GM12801 (cell line): ENCODE data around the gene REG3A.

Experiments used
- TF ChIP-seq, protein P1 (sequence below): IDR thresholded peaks from one replicate; pipeline ENCODE4 v1.5.1; 2011; ENCODE audit warnings: control low read depth; ENCODE audit not compliant: insufficient read length; ENCODE audit errors: extremely low read depth

The REG3A gene

DNA sequence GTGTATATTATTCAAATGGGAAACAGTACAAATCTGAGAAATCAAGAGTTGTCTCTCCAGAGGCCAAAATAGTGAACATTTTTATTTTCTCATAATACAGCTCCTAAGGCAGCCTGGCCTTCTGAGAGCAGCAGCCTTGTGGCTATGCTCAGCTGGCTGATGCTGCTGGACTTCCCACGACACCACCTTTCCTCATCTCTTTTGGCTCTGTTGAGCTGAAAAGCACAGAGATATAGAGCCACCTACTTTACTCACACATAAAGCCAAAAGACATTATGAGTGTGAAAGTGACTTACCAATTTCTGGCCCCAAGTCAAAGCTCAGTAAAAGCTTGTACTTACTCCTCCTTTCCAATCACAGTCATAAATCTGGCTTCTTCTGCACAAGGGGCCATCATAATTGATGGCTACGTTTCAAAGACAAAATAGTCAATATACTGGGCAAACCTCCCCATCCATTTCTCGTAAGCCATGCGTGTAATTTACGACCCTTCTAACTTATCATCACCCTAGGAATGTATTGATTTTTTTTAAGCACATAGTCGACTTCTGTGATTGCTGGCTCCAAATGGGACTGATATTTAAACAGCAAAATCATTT is 18.6 kb upstream of the REG3A start:
- TF ChIP-seq, protein P1, sequence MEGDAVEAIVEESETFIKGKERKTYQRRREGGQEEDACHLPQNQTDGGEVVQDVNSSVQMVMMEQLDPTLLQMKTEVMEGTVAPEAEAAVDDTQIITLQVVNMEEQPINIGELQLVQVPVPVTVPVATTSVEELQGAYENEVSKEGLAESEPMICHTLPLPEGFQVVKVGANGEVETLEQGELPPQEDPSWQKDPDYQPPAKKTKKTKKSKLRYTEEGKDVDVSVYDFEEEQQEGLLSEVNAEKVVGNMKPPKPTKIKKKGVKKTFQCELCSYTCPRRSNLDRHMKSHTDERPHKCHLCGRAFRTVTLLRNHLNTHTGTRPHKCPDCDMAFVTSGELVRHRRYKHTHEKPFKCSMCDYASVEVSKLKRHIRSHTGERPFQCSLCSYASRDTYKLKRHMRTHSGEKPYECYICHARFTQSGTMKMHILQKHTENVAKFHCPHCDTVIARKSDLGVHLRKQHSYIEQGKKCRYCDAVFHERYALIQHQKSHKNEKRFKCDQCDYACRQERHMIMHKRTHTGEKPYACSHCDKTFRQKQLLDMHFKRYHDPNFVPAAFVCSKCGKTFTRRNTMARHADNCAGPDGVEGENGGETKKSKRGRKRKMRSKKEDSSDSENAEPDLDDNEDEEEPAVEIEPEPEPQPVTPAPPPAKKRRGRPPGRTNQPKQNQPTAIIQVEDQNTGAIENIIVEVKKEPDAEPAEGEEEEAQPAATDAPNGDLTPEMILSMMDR, result no peak

DNA sequence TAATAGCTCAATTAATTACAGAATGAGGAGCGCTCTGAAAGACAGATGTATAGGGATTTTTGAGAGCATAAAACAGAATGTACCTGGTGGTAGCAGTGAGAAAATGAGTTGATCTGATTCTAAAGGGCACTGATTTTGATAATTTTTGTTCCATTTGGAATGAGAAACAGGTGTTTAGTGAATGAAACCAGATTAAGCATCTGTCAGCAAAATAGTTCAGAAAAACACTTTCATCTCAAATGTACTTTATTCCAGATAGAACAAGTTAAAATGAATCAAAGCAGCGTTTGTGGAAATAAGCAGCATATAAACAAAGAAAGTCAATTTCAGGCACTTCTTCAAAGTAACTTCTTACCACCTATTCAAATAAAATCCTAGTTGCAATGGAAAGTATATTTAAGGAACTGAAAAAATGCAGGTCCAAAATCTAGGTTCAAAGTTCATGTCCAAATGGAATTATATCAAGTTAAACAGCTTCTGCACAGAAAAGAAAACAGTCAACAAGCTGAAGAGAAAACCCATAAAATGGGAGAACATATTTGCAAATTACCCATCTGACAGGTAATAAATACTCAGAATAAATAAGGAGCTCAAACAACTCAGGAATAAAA is 11.9 kb upstream of the REG3A start:
- TF ChIP-seq, protein P1, result no peak

DNA sequence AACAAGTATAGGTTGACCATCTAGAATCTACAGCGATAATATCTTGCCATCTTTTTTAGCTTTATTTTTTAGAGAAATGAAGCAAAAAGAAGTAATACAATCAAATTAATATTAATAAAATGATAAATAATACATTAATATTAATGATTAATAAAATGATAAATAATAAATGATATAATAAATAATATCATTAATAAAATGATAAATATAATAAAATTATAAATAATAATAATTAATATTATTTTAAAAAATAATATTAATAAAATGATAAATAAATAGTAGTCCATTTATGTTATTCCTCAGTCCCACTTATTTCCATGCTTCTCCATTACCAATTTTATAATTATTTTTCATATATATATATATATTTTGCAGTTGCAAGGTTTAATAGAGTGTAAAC is 3.2 kb upstream of the REG3A start:
- TF ChIP-seq, protein P1, result no peak

DNA sequence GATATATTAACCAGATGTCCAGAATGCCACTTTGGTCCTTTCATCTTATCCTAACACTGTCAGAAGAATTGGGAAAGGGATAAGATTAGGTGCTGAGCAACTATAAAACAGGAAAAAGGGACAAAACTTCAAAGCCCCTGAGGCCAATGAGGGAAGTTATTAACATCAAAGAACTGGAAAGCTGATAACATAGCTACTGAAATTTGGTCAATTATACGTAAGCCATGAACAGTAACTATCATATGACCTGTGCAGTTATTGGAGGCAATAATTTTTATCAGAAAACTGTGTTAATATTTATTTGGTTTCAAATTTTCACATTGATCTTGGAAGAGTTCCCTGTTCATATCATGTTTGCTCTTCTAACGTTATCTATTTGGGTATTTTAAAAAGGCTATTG is 2.6 kb upstream of the REG3A start:
- TF ChIP-seq, protein P1, result no peak

DNA sequence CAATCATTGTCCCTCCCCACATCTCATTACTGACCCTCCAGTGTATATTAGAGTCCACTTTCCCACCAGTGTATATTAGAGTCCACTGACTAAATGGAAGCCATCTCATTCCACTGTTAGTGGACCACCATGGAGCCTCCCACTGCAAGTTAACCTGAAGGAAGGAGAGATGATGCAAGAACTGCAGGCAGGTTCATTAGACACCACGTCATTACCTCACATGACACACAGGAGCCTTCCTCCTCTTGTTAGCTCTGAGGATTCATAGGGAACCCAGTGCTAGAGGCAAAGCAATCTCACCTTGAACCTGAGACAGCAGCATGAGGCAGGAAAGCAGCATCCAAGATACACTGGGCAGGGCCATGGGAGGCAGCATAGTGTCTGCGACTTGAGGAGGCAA is 523 bp downstream of the REG3A start:
- TF ChIP-seq, protein P1, result no peak

DNA sequence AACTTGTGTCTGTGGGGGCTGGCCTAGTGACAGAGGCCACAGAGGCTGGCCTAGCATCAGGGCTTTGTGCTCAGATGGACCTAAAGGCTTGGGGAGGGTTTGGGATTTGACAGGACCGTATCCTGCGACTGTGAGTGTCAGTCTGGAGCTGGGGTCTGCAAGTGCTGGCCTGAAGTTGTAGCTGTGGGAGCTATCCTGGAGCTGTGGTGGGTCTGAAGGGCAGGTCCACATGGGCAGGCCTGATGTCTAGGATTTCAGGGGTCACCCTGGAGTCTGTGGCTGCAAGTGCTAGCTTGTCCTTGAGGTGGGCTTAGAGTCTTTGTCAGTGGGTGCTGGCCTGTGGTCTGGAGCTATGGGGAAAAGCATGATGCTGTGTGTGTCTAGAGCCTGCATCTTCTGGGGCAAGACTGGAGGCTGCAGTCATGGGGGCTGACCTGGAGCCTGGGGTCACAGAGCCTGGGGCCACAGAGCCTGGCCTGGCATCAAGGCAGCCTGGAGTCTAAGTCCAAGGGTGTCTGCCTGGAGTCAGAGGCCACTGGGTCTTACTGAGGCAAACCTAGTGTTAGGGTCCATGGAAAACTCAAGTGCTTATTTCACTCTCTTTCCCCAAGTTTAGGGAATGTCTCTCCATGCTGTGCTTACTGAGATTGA is 3.6 kb downstream of the REG3A start:
- TF ChIP-seq, protein P1, result no peak

DNA sequence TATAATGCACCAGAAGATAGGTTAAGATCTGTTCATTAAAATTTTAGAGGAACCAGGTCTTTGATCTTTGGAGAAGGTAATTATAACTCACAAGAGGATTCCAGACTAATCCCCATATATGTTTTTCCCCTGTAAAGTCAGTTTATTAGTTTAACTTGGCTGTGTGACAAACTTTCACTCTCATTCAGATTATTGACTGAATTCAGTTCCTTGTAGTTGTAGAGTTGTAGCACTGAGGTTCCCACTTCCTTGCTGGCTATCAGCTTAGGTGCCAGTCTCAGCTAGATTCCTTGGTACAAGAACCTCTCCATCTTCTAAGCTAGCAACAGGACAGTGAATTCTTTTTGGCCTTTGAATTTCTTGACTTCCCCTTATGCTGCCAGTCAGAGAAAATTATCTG is 20.1 kb downstream of the REG3A start:
- TF ChIP-seq, protein P1, result no peak
